ENCODE results near the gene C16orf89.

The C16orf89 gene

GRCh38 chr16:5007256-5007655, 58.5 kb downstream of the C16orf89 start:
- H3K27me3 ChIP-seq (ENCODE audit: insufficient read depth, low read length), result no peaks in the 10 kb centered on the region
- H3K9me3 ChIP-seq (ENCODE audit: insufficient read depth, low read depth, low read length), result no peaks in the 10 kb centered on the region
- H3K9ac ChIP-seq (ENCODE audit: low read depth, low read length), result no peak overlapping the region
- H3K4me1 ChIP-seq (ENCODE audit: insufficient read depth, low read length), result no peaks in the 10 kb centered on the region
- H3K36me3 ChIP-seq (ENCODE audit: insufficient read depth, low read depth, low read length), result no peaks in the 10 kb centered on the region
- no peak overlapping the region for H3K27ac ChIP-seq (ENCODE audit: low read length)
- H3K4me3 ChIP-seq (ENCODE audit: low read length), result no peak overlapping the region

GRCh38 chr16:5006348-5007193, 59.2 kb downstream of the C16orf89 start:
- H3K27me3 ChIP-seq (ENCODE audit: insufficient read depth, low read length), result no peaks in the 10 kb centered on the region
- no peak overlapping the region for H3K4me3 ChIP-seq (ENCODE audit: low read length)
- H3K36me3 ChIP-seq (ENCODE audit: insufficient read depth, low read depth, low read length), result no peaks in the 10 kb centered on the region
- no peak overlapping the region for H3K9ac ChIP-seq (ENCODE audit: low read depth, low read length)
- no peak overlapping the region for H3K27ac ChIP-seq (ENCODE audit: low read length)
- H3K9me3 ChIP-seq (ENCODE audit: insufficient read depth, low read depth, low read length), result no peaks in the 10 kb centered on the region
- H3K4me1 ChIP-seq (ENCODE audit: insufficient read depth, low read length), result no peaks in the 10 kb centered on the region

GRCh38 chr16:5005916-5006315, 59.8 kb downstream of the C16orf89 start:
- H3K9me3 ChIP-seq (ENCODE audit: insufficient read depth, low read depth, low read length), result no peaks in the 10 kb centered on the region
- H3K27ac ChIP-seq (ENCODE audit: low read length), result no peak overlapping the region
- H3K4me1 ChIP-seq (ENCODE audit: insufficient read depth, low read length), result no peaks in the 10 kb centered on the region
- no peaks in the 10 kb centered on the region for H3K36me3 ChIP-seq (ENCODE audit: insufficient read depth, low read depth, low read length)
- H3K9ac ChIP-seq (ENCODE audit: low read depth, low read length), result no peak overlapping the region
- H3K27me3 ChIP-seq (ENCODE audit: insufficient read depth, low read length), result no peaks in the 10 kb centered on the region
- H3K4me3 ChIP-seq (ENCODE audit: low read length), result no peak overlapping the region

GRCh38 chr16:5004311-5004710, 61.4 kb downstream of the C16orf89 start:
- Histone ChIP-seq H3K36me3 (ENCODE audit: insufficient read depth, low read depth, low read length) (no peaks in the 10 kb centered on the region), H3K27me3 (ENCODE audit: insufficient read depth, low read length) (no peaks in the 10 kb centered on the region), H3K9me3 (ENCODE audit: insufficient read depth, low read depth, low read length) (no peaks in the 10 kb centered on the region), H3K4me1 (ENCODE audit: insufficient read depth, low read length) (no peaks in the 10 kb centered on the region), H3K27ac (ENCODE audit: low read length) (no peak overlapping the region), H3K9ac (ENCODE audit: low read depth, low read length) (no peak overlapping the region), H3K4me3 (ENCODE audit: low read length) (no peak overlapping the region)

GRCh38 chr16:5003828-5004227, 61.9 kb downstream of the C16orf89 start:
- no peak overlapping the region for H3K9ac ChIP-seq (ENCODE audit: low read depth, low read length)
- no peaks in the 10 kb centered on the region for H3K4me1 ChIP-seq (ENCODE audit: insufficient read depth, low read length)
- no peaks in the 10 kb centered on the region for H3K9me3 ChIP-seq (ENCODE audit: insufficient read depth, low read depth, low read length)
- H3K4me3 ChIP-seq (ENCODE audit: low read length), result no peak overlapping the region
- H3K27ac ChIP-seq (ENCODE audit: low read length), result no peak overlapping the region
- H3K36me3 ChIP-seq (ENCODE audit: insufficient read depth, low read depth, low read length), result no peaks in the 10 kb centered on the region
- no peaks in the 10 kb centered on the region for H3K27me3 ChIP-seq (ENCODE audit: insufficient read depth, low read length)

GRCh38 chr16:5003211-5003610, 62.5 kb downstream of the C16orf89 start:
- Histone ChIP-seq H3K9ac (ENCODE audit: low read depth, low read length) (no peak overlapping the region), H3K27me3 (ENCODE audit: insufficient read depth, low read length) (no peaks in the 10 kb centered on the region), H3K4me3 (ENCODE audit: low read length) (no peak overlapping the region), H3K36me3 (ENCODE audit: insufficient read depth, low read depth, low read length) (no peaks in the 10 kb centered on the region), H3K4me1 (ENCODE audit: insufficient read depth, low read length) (no peaks in the 10 kb centered on the region), H3K27ac (ENCODE audit: low read length) (no peak overlapping the region), H3K9me3 (ENCODE audit: insufficient read depth, low read depth, low read length) (no peaks in the 10 kb centered on the region)

GRCh38 chr16:5002699-5003143, 63.0 kb downstream of the C16orf89 start:
- no peaks in the 10 kb centered on the region for H3K27me3 ChIP-seq (ENCODE audit: insufficient read depth, low read length)
- H3K9ac ChIP-seq (ENCODE audit: low read depth, low read length), result no peak overlapping the region
- H3K4me1 ChIP-seq (ENCODE audit: insufficient read depth, low read length), result no peaks in the 10 kb centered on the region
- H3K27ac ChIP-seq (ENCODE audit: low read length), result no peak overlapping the region
- H3K9me3 ChIP-seq (ENCODE audit: insufficient read depth, low read depth, low read length), result no peaks in the 10 kb centered on the region
- H3K36me3 ChIP-seq (ENCODE audit: insufficient read depth, low read depth, low read length), result no peaks in the 10 kb centered on the region
- no peak overlapping the region for H3K4me3 ChIP-seq (ENCODE audit: low read length)

- no peaks in the 10 kb centered on the region for H3K4me1 ChIP-seq (ENCODE audit: insufficient read depth, low read length)
- H3K9ac ChIP-seq (ENCODE audit: low read depth, low read length), result no peak overlapping the region
- H3K36me3 ChIP-seq (ENCODE audit: insufficient read depth, low read depth, low read length), result no peaks in the 10 kb centered on the region
- no peaks in the 10 kb centered on the region for H3K9me3 ChIP-seq (ENCODE audit: insufficient read depth, low read depth, low read length)
- H3K4me3 ChIP-seq (ENCODE audit: low read length), result no peak overlapping the region
- no peaks in the 10 kb centered on the region for H3K27me3 ChIP-seq (ENCODE audit: insufficient read depth, low read length)
- no peak overlapping the region for H3K27ac ChIP-seq (ENCODE audit: low read length)
Measured at GRCh38 chr16:5001986-5002385, 63.8 kb downstream of the C16orf89 start.

- H3K27me3 ChIP-seq (ENCODE audit: insufficient read depth, low read length), result no peaks in the 10 kb centered on the region
- no peaks in the 10 kb centered on the region for H3K4me1 ChIP-seq (ENCODE audit: insufficient read depth, low read length)
- H3K27ac ChIP-seq (ENCODE audit: low read length), result no peak overlapping the region
- H3K4me3 ChIP-seq (ENCODE audit: low read length), result no peak overlapping the region
- no peaks in the 10 kb centered on the region for H3K9me3 ChIP-seq (ENCODE audit: insufficient read depth, low read depth, low read length)
- no peak overlapping the region for H3K9ac ChIP-seq (ENCODE audit: low read depth, low read length)
- no peaks in the 10 kb centered on the region for H3K36me3 ChIP-seq (ENCODE audit: insufficient read depth, low read depth, low read length)
Measured at GRCh38 chr16:5001571-5001970, 64.2 kb downstream of the C16orf89 start.

- no peak overlapping the region for H3K9ac ChIP-seq (ENCODE audit: low read depth, low read length)
- no peaks in the 10 kb centered on the region for H3K27me3 ChIP-seq (ENCODE audit: insufficient read depth, low read length)
- no peak overlapping the region for H3K27ac ChIP-seq (ENCODE audit: low read length)
- no peaks in the 10 kb centered on the region for H3K36me3 ChIP-seq (ENCODE audit: insufficient read depth, low read depth, low read length)
- no peaks in the 10 kb centered on the region for H3K9me3 ChIP-seq (ENCODE audit: insufficient read depth, low read depth, low read length)
- no peak overlapping the region for H3K4me3 ChIP-seq (ENCODE audit: low read length)
- no peaks in the 10 kb centered on the region for H3K4me1 ChIP-seq (ENCODE audit: insufficient read depth, low read length)
Measured at GRCh38 chr16:5000573-5001001, 65.2 kb downstream of the C16orf89 start.

- Histone ChIP-seq H3K4me1 (ENCODE audit: insufficient read depth, low read length) (no peaks in the 10 kb centered on the region), H3K9me3 (ENCODE audit: insufficient read depth, low read depth, low read length) (no peaks in the 10 kb centered on the region), H3K9ac (ENCODE audit: low read depth, low read length) (no peak overlapping the region), H3K36me3 (ENCODE audit: insufficient read depth, low read depth, low read length) (no peaks in the 10 kb centered on the region), H3K4me3 (ENCODE audit: low read length) (no peak overlapping the region), H3K27me3 (ENCODE audit: insufficient read depth, low read length) (no peaks in the 10 kb centered on the region), H3K27ac (ENCODE audit: low read length) (no peak overlapping the region)
Measured at GRCh38 chr16:4994719-4995434, 70.9 kb downstream of the C16orf89 start.

Data from iPS-20b (cell line).